ENCODE measurements around the gene EPHB1.

GRCh38 chr3:135076341-135076740, 281.3 kb downstream of the EPHB1 start:
- TF ChIP-seq CTCF (IDR thresholded peaks at IDR 0.05; ENCODE audit: insufficient read depth, low read length) (no peak), POLR2AphosphoS5 (IDR thresholded peaks at IDR 0.05; ENCODE audit: low read depth) (no peak), GABPA (IDR thresholded peaks at IDR 0.05; ENCODE audit: low read depth) (no peak)
